Neuronal stem cell (in vitro differentiated cells): ENCODE results near the gene TMED8.

Experiments
- DNase-seq: peaks from one replicate; pipeline ENCODE4 v3.0.0-alpha.2; 2013; ENCODE audit warnings: low spot score
- H2AFZ ChIP-seq: one replicate; pipeline ENCODE4 v1.6.1; 2013; ENCODE audit warnings: mild to moderate bottlenecking, low read length, inconsistent platforms
- H2AK5ac ChIP-seq: 2 replicates; pipeline ENCODE4 v1.6.1; 2013; ENCODE audit warnings: low read depth, mild to moderate bottlenecking, inconsistent platforms, low read length, moderate library complexity, mixed read lengths
- H2BK120ac ChIP-seq: 2 replicates; pipeline ENCODE4 v1.6.1; 2013; ENCODE audit warnings: low read depth, mild to moderate bottlenecking, inconsistent platforms, low read length, moderate library complexity, mixed read lengths
- H2BK12ac ChIP-seq: one replicate; pipeline ENCODE4 v1.6.1; 2013; ENCODE audit warnings: low read length, inconsistent platforms
- H2BK15ac ChIP-seq: 2 replicates; pipeline ENCODE4 v1.6.1; 2013; ENCODE audit warnings: mild to moderate bottlenecking, low read length, inconsistent platforms, mixed read lengths
- H2BK5ac ChIP-seq: one replicate; pipeline ENCODE4 v1.6.1; 2013; ENCODE audit warnings: inconsistent platforms, mild to moderate bottlenecking, low read length, moderate library complexity
- H3K14ac ChIP-seq: one replicate; pipeline ENCODE4 v1.6.1; 2013; ENCODE audit warnings: low read length, inconsistent platforms
- H3K18ac ChIP-seq: 2 replicates; pipeline ENCODE4 v1.6.1; 2013; ENCODE audit warnings: low read length, inconsistent platforms
- H3K23ac ChIP-seq: 2 replicates; pipeline ENCODE4 v1.6.1; 2013; ENCODE audit warnings: low read depth, mild to moderate bottlenecking, mixed read lengths, low read length, inconsistent platforms; ENCODE audit not compliant: poor library complexity
- H3K27ac ChIP-seq: replicated peaks from 3 replicates; pipeline ENCODE4 v1.5.1; 2013; ENCODE audit warnings: low read length, inconsistent platforms
- H3K27me3 ChIP-seq, 3 experiments: 2 replicates each; pipeline ENCODE4 v1.6.1; 2013; ENCODE audit warnings: low read length in 3 of 3, mild to moderate bottlenecking in 2 of 3, inconsistent platforms in 1 of 3, low read depth in 1 of 3, mixed read lengths in 1 of 3, moderate library complexity in 1 of 3; ENCODE audit not compliant: control insufficient read depth in 3 of 3, insufficient read depth in 3 of 3
- H3K36me3 ChIP-seq, 2 donors: replicated peaks in 1 of 2; 2 replicates each; pipeline ENCODE4 v1.6.1; 2013; ENCODE audit warnings: low read length in 2 of 2; ENCODE audit not compliant: control insufficient read depth in 2 of 2, insufficient read depth in 2 of 2
- H3K4ac ChIP-seq: 2 replicates; pipeline ENCODE4 v1.6.1; 2013; ENCODE audit warnings: inconsistent platforms, mild to moderate bottlenecking, low read length, moderate library complexity
- H3K4me1 ChIP-seq, 2 donors: 1 replicate in 1 of 2; 2 replicates in 1 of 2; pipeline ENCODE4 v1.6.1; 2013; ENCODE audit warnings: low read length in 2 of 2, low read depth in 1 of 2; ENCODE audit not compliant: control insufficient read depth in 2 of 2, insufficient read depth in 1 of 2
- H3K4me2 ChIP-seq: one replicate; pipeline ENCODE4 v1.6.1; 2013; ENCODE audit warnings: mild to moderate bottlenecking, low read length, inconsistent platforms; ENCODE audit not compliant: insufficient read depth, poor library complexity, severe bottlenecking
- H3K4me3 ChIP-seq, 2 donors: 2 replicates each; pipeline ENCODE4 v1.5.1; 2013; ENCODE audit warnings: low read length in 2 of 2, mild to moderate bottlenecking in 2 of 2, inconsistent platforms in 1 of 2, moderate library complexity in 1 of 2
- H3K79me1 ChIP-seq: one replicate; pipeline ENCODE4 v1.6.1; 2013; ENCODE audit warnings: low read depth, mild to moderate bottlenecking, inconsistent platforms, low read length, moderate library complexity
- H3K9ac ChIP-seq: one replicate; pipeline ENCODE4 v1.6.1; 2013; ENCODE audit warnings: mild to moderate bottlenecking, low read depth, low read length, inconsistent platforms; ENCODE audit not compliant: poor library complexity
- H3K9me3 ChIP-seq, 2 donors: replicated peaks in 1 of 2; 2 replicates each; pipeline versions ENCODE3 to v1.6.1; 2013; ENCODE audit warnings: low read length in 2 of 2, mild to moderate bottlenecking in 2 of 2, inconsistent platforms in 1 of 2, low read depth in 1 of 2, mixed read lengths in 1 of 2, moderate library complexity in 1 of 2; ENCODE audit not compliant: control insufficient read depth in 2 of 2, insufficient read depth in 1 of 2
- H4K8ac ChIP-seq: one replicate; pipeline ENCODE4 v1.6.1; 2013; ENCODE audit warnings: low read depth, mild to moderate bottlenecking, inconsistent platforms, low read length, moderate library complexity
- H4K91ac ChIP-seq: one replicate; pipeline ENCODE4 v1.6.1; 2013; ENCODE audit warnings: low read length, low read depth, mild to moderate bottlenecking, inconsistent platforms; ENCODE audit not compliant: poor library complexity
- WGBS, 2 donors: extraction: QIAGEN DNeasy Blood & Tissue Kit; methylation state at CpG; one replicate each; pipeline ENCODE4 v1.1.7; 2013; ENCODE audit warnings: missing lambda C conversion rate in 2 of 2, mixed read lengths in 1 of 2; ENCODE audit not compliant: insufficient read length in 2 of 2, insufficient replicate concordance in 1 of 2; ENCODE audit errors: extremely low coverage in 2 of 2; 5-methylcytosine and 5-hydroxymethylcytosine counted together

TMED8 gene

DNA sequence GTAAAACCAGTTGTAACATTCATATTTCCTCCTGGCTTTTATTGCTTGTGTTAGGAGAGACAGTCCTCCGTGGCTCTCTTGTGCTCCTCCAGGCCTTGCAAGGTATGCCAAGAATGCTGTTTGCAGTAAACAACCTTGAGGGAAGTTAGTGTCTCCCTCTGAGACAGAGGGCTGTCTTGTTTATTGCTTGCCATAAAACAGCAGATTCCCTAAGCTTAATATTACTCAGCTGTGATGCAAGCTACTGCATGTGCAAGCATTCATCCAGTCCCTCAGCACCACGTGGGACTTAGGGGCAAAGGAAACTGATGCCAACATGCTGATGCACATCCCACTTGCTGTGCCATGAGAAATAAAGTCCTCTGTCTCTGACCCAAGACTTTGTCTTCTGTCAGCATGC, 62.9 kb downstream of the TMED8 start:
- no peak overlapping the region for H3K23ac ChIP-seq
- no peak overlapping the region for H2AK5ac ChIP-seq
- no peak overlapping the region for H3K9ac ChIP-seq
- H3K4me3 ChIP-seq, result no peak overlapping the region
- no peak overlapping the region for H2BK5ac ChIP-seq
- no peak overlapping the region for H3K27ac ChIP-seq
- H3K4me2 ChIP-seq, result no peak overlapping the region
- H4K91ac ChIP-seq, result no peak overlapping the region
- H3K9me3 ChIP-seq, result peaks cover 0 to 2% of the 10 kb centered on the region in 2 donors
- peaks cover 5 to 14% of the 10 kb centered on the region in 2 donors for H3K4me1 ChIP-seq
- no peak overlapping the region for H2AFZ ChIP-seq
- H3K79me1 ChIP-seq, result peaks cover 5% of the 10 kb centered on the region
- no peak overlapping the region for H2BK15ac ChIP-seq
- no peak overlapping the region for H4K8ac ChIP-seq
- no peaks in the 10 kb centered on the region for H3K27me3 ChIP-seq
- DNase-seq, result no peak
- no peak overlapping the region for H2BK120ac ChIP-seq
- no peak overlapping the region for H3K4ac ChIP-seq
- peaks cover 0 to 12% of the 10 kb centered on the region in 2 donors for H3K36me3 ChIP-seq
- no peak overlapping the region for H2BK12ac ChIP-seq
- no peak overlapping the region for H3K18ac ChIP-seq
- H3K14ac ChIP-seq, result no peak overlapping the region
- WGBS, 2 donors, result no CpG with 5 or more reads among the region's 2 CpGs

DNA sequence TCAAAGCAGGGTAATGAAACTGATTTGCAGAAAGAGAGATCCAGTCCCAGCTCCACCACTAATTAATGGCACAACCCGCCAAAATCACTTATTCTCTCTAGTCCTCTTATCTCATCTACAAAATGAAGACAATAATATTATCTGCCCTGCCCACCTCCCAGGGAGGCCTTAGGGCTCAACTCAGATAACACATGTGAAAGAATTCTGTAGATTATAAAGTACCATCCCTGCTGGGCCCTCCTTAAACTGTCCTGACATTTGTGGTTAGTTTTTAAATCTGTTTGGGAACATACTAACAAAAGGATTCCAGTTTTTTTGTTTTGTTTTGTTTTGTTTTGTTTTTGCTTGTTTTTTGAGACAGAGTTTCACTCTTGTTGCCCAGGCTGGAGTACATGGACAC, 63.5 kb downstream of the TMED8 start:
- H3K18ac ChIP-seq, result no peak overlapping the region
- H3K36me3 ChIP-seq, result peaks cover 0 to 16% of the 10 kb centered on the region in 2 donors
- H2BK15ac ChIP-seq, result no peak overlapping the region
- no peak overlapping the region for H3K23ac ChIP-seq
- H3K9me3 ChIP-seq, result peaks cover 0 to 2% of the 10 kb centered on the region in 2 donors
- no CpG with 5 or more reads among the region's 1 CpG for WGBS, 2 donors
- H3K4me3 ChIP-seq, result no peak overlapping the region
- no peak overlapping the region for H3K14ac ChIP-seq
- no peak overlapping the region for H2BK120ac ChIP-seq
- H2AFZ ChIP-seq, result no peak overlapping the region
- H4K91ac ChIP-seq, result no peak overlapping the region
- no peak overlapping the region for H2BK12ac ChIP-seq
- no peak overlapping the region for H2BK5ac ChIP-seq
- H4K8ac ChIP-seq, result no peak overlapping the region
- no peak overlapping the region for H3K4me2 ChIP-seq
- no peak for DNase-seq
- peaks cover 5% of the 10 kb centered on the region for H3K79me1 ChIP-seq
- no peak overlapping the region for H3K4ac ChIP-seq
- H3K27me3 ChIP-seq, result no peaks in the 10 kb centered on the region
- peaks cover 5 to 14% of the 10 kb centered on the region in 2 donors for H3K4me1 ChIP-seq
- H2AK5ac ChIP-seq, result no peak overlapping the region
- H3K27ac ChIP-seq, result no peak overlapping the region
- H3K9ac ChIP-seq, result no peak overlapping the region

DNA sequence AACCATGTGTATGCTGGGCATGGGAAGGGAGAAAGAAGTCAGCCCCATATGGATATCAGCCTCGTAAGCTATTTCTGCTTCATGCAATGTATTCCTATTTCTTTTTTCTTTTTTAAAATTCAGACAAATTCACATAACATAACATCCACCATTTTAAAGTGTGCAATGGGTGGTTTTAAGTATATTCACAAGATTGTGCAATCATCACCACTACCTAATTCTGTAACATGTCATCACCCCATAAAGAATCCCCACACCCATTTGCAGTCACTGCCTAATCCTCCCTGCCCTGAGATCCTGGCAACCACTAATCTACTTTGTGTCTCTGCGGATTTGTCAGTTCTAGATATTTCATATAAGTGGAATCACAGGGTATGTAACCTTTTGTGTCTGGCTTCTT, 65.7 kb downstream of the TMED8 start:
- no peak overlapping the region for H2BK15ac ChIP-seq

DNA sequence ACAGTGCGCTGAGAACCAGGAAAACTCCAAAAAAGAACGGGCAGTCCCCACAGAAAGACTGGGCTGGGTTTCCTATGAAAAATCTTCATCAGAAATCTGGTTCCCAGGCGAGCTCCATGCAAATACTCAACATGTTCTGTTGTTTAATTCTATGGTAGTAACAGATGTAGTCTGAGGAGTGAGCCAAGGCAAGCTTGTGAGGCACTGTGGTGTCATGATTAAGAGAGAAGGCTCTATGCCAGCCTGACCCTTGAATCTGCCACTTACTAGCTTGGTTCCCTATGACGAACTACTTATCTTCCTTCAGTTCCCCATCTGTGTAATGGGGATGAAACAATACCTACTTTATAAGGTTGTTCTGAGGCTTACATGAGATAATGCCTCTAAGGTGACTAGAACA, 66.9 kb downstream of the TMED8 start:
- H3K14ac ChIP-seq, result no peak overlapping the region
- H2BK12ac ChIP-seq, result no peak overlapping the region
- H3K4me2 ChIP-seq, result no peak overlapping the region
- no peak for DNase-seq
- H2BK15ac ChIP-seq, result no peak overlapping the region
- H3K9ac ChIP-seq, result no peak overlapping the region
- no peak overlapping the region for H4K8ac ChIP-seq
- no peak overlapping the region for H2AFZ ChIP-seq
- H3K4me1 ChIP-seq, result peaks cover 20% of the 10 kb centered on the region in 2 donors
- no peak overlapping the region for H2AK5ac ChIP-seq
- H3K9me3 ChIP-seq, result no peaks in the 10 kb centered on the region
- peaks cover 3% of the 10 kb centered on the region for H3K79me1 ChIP-seq
- H3K18ac ChIP-seq, result no peak overlapping the region
- no peak overlapping the region for H3K27ac ChIP-seq
- no peak overlapping the region for H3K4ac ChIP-seq
- H4K91ac ChIP-seq, result no peak overlapping the region
- no peak overlapping the region for H3K4me3 ChIP-seq
- peaks cover 1 to 25% of the 10 kb centered on the region in 2 donors for H3K36me3 ChIP-seq
- H2BK5ac ChIP-seq, result no peak overlapping the region
- no peak overlapping the region for H2BK120ac ChIP-seq
- WGBS, 2 donors, result no CpG with 5 or more reads among the region's 4 CpGs
- H3K23ac ChIP-seq, result no peak overlapping the region
- no peaks in the 10 kb centered on the region for H3K27me3 ChIP-seq

More for the DNA sequence above, 65.7 kb downstream of the TMED8 start:
- H3K27me3 ChIP-seq, result no peaks in the 10 kb centered on the region
- peaks cover 18 to 19% of the 10 kb centered on the region in 2 donors for H3K4me1 ChIP-seq
- H3K18ac ChIP-seq, result no peak overlapping the region
- H3K79me1 ChIP-seq, result peaks cover 3% of the 10 kb centered on the region
- no peak overlapping the region for H2BK120ac ChIP-seq
- H2AK5ac ChIP-seq, result no peak overlapping the region
- no peak overlapping the region for H3K4me2 ChIP-seq
- no peaks in the 10 kb centered on the region for H3K9me3 ChIP-seq
- H3K9ac ChIP-seq, result no peak overlapping the region
- no peak overlapping the region for H4K8ac ChIP-seq
- no peak overlapping the region for H3K23ac ChIP-seq
- H4K91ac ChIP-seq, result no peak overlapping the region
- H2BK5ac ChIP-seq, result no peak overlapping the region
- H3K27ac ChIP-seq, result no peak overlapping the region
- WGBS, 2 donors, result no CpG with 5 or more reads among the region's 2 CpGs
- no peak overlapping the region for H3K14ac ChIP-seq
- no peak overlapping the region for H2BK12ac ChIP-seq
- DNase-seq, result no peak
- H3K4ac ChIP-seq, result no peak overlapping the region
- no peak overlapping the region for H3K4me3 ChIP-seq
- no peak overlapping the region for H2AFZ ChIP-seq
- peaks cover 0 to 16% of the 10 kb centered on the region in 2 donors for H3K36me3 ChIP-seq
